Mesendoderm (in vitro differentiated cells): ENCODE measurements around the gene CREB1.

Experiments
- DNase-seq: peaks from one replicate; pipeline ENCODE4 v3.0.0; 2013
- H2AK5ac ChIP-seq: 2 replicates; pipeline ENCODE4 v1.6.1; 2013; ENCODE audit warnings: low read length, inconsistent platforms
- H2BK120ac ChIP-seq: 2 replicates; pipeline ENCODE4 v1.6.1; 2013; ENCODE audit warnings: low read depth, mild to moderate bottlenecking, low read length, moderate library complexity, mixed read lengths
- H2BK15ac ChIP-seq: replicated peaks from 2 replicates; pipeline ENCODE4 v1.6.1; 2013; ENCODE audit warnings: low read depth, mild to moderate bottlenecking, moderate library complexity
- H2BK5ac ChIP-seq: 2 replicates; pipeline ENCODE4 v1.6.1; 2013; ENCODE audit warnings: low read length, inconsistent platforms
- H3K18ac ChIP-seq: 2 replicates; pipeline ENCODE4 v1.6.1; 2013; ENCODE audit warnings: mild to moderate bottlenecking, low read length, mixed read lengths
- H3K23ac ChIP-seq: one replicate; pipeline ENCODE4 v1.6.1; 2013; ENCODE audit warnings: low read length
- H3K27ac ChIP-seq: 2 replicates; pipeline ENCODE4 v1.5.1; 2013; ENCODE audit warnings: low read depth, mild to moderate bottlenecking, inconsistent platforms, low read length, moderate library complexity
- H3K27me3 ChIP-seq: 2 replicates; pipeline ENCODE4 v1.6.1; 2013; ENCODE audit warnings: low read length, control low read depth, mild to moderate bottlenecking, inconsistent platforms; ENCODE audit not compliant: insufficient read depth, poor library complexity
- H3K36me3 ChIP-seq: 2 replicates; pipeline ENCODE4 v1.6.1; 2013; ENCODE audit warnings: low read length, inconsistent platforms; ENCODE audit not compliant: control insufficient read depth, insufficient read depth
- H3K4ac ChIP-seq: one replicate; pipeline ENCODE4 v1.6.1; 2013; ENCODE audit warnings: low read depth, mild to moderate bottlenecking, low read length, moderate library complexity
- H3K4me1 ChIP-seq: 2 replicates; pipeline ENCODE4 v1.6.1; 2013; ENCODE audit warnings: low read depth, low read length, inconsistent platforms; ENCODE audit not compliant: control insufficient read depth
- H3K4me2 ChIP-seq: 2 replicates; pipeline ENCODE4 v1.6.1; 2013; ENCODE audit warnings: low read length
- H3K4me3 ChIP-seq: 2 replicates; pipeline ENCODE4 v1.5.1; 2013; ENCODE audit warnings: mild to moderate bottlenecking, low read length
- H3K56ac ChIP-seq: one replicate; pipeline ENCODE4 v1.6.1; 2013; ENCODE audit warnings: low read length
- H3K79me1 ChIP-seq: 2 replicates; pipeline ENCODE4 v1.6.1; 2013; ENCODE audit warnings: low read length, inconsistent platforms
- H3K79me2 ChIP-seq: 2 replicates; pipeline ENCODE4 v1.6.1; 2013; ENCODE audit warnings: mild to moderate bottlenecking, low read length; ENCODE audit not compliant: control insufficient read depth, insufficient read depth
- H3K9ac ChIP-seq: 2 replicates; pipeline ENCODE4 v1.6.1; 2013; ENCODE audit warnings: low read length, inconsistent platforms
- H4K5ac ChIP-seq: one replicate; pipeline ENCODE4 v1.6.1; 2013; ENCODE audit warnings: low read length
- H4K8ac ChIP-seq: one replicate; pipeline ENCODE4 v1.6.1; 2013; ENCODE audit warnings: low read depth, mild to moderate bottlenecking, control low read depth, low read length, moderate library complexity
- WGBS: extraction: QIAGEN DNeasy Blood & Tissue Kit; methylation state at CpG from one replicate; pipeline ENCODE4 v1.1.7; 2013; ENCODE audit warnings: low lambda C conversion rate, missing lambda C conversion rate; ENCODE audit not compliant: insufficient coverage; ENCODE audit errors: extremely low coverage; 5-methylcytosine and 5-hydroxymethylcytosine counted together

The CREB1 gene

GRCh38 chr2:207525296-207525695 is 4.5 kb upstream of the CREB1 start:
- Histone ChIP-seq H3K4me2 (no peak overlapping the region), H4K8ac (no peak overlapping the region), H3K79me2 (no peaks in the 10 kb centered on the region), H2BK5ac (no peak overlapping the region), H2AK5ac (no peak overlapping the region), H3K23ac (no peak overlapping the region), H3K18ac (no peak overlapping the region), H4K5ac (no peak overlapping the region), H2BK15ac (no peak overlapping the region), H3K27ac (no peak overlapping the region), H3K4me1 (no peaks in the 10 kb centered on the region), H3K4ac (no peak overlapping the region), H3K9ac (no peak overlapping the region), H3K56ac (no peak overlapping the region), H3K79me1 (no peaks in the 10 kb centered on the region), H3K4me3 (no peak overlapping the region), H2BK120ac (no peak overlapping the region), H3K27me3 (no peaks in the 10 kb centered on the region), H3K36me3 (no peaks in the 10 kb centered on the region)
- DNase-seq, result no peak
- no CpG with 5 or more reads among the region's 1 CpG for WGBS

DNA sequence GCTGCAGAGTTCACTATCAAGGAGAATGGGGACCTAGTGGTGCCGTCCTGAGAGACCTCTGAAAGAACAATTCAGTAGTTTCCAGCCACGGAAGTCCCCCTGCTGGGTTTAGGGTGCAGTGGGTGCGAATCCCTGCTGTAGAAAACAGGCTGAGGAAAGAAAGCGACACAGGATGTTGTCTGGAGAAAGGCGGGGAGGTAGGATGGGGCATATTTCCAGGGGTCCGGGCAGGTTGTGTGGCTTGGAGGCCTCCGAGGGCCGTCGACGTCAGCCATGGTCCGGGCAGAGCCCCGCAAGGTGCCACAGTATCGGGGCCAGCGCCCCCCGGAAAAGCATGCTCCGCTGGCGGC is 807 bp upstream of the CREB1 start:
- H4K8ac ChIP-seq, result peak overlapping the region; percentile 93

GRCh38 chr2:207530160-207531031 is 634 bp downstream of the CREB1 start:
- Histone ChIP-seq H4K8ac (no peak overlapping the region), H3K23ac (peak overlapping the region; percentile 59), H4K5ac (no peak overlapping the region), H3K56ac (peak overlapping the region; percentile 97), H3K4me3 (peak overlapping the region; percentile 94), H3K18ac (peak overlapping the region; percentile 91), H2BK5ac (peak overlapping the region; percentile 78), H3K4me1 (no peaks in the 10 kb centered on the region), H3K4ac (peak overlapping the region; percentile 73), H3K79me2 (peaks cover 33% of the 10 kb centered on the region), H3K79me1 (no peaks in the 10 kb centered on the region), H2BK120ac (no peak overlapping the region), H3K27me3 (no peaks in the 10 kb centered on the region), H3K36me3 (no peaks in the 10 kb centered on the region), H2BK15ac (no peak overlapping the region), H2AK5ac (peak overlapping the region; percentile 34), H3K9ac (peak overlapping the region; percentile 98), H3K27ac (peak overlapping the region; percentile 95), H3K4me2 (peak overlapping the region; percentile 79)
- no CpG with 5 or more reads among the region's 93 CpGs for WGBS
- peak; percentile 51 for DNase-seq

More for the DNA sequence above, 807 bp upstream of the CREB1 start:
- H3K56ac ChIP-seq, result peak overlapping the region; percentile 93
- no peak overlapping the region for H4K5ac ChIP-seq
- peaks cover 28% of the 10 kb centered on the region for H3K79me2 ChIP-seq
- peak overlapping the region; percentile 92 for H3K4ac ChIP-seq
- no peak overlapping the region for H2BK5ac ChIP-seq
- peak; percentile 51 for DNase-seq
- H3K9ac ChIP-seq, result peak overlapping the region; percentile 89
- H3K36me3 ChIP-seq, result no peaks in the 10 kb centered on the region
- WGBS, result no CpG with 5 or more reads among the region's 17 CpGs
- H3K23ac ChIP-seq, result peak overlapping the region; percentile 49
- peak overlapping the region; percentile 47 for H2BK120ac ChIP-seq
- H3K4me2 ChIP-seq, result peak overlapping the region; percentile 69
- H3K18ac ChIP-seq, result peak overlapping the region; percentile 99
- H3K27me3 ChIP-seq, result no peaks in the 10 kb centered on the region
- no peaks in the 10 kb centered on the region for H3K79me1 ChIP-seq
- peak overlapping the region; percentile 73 for H3K4me3 ChIP-seq
- peak overlapping the region; percentile 95 for H3K27ac ChIP-seq
- no peaks in the 10 kb centered on the region for H3K4me1 ChIP-seq
- no peak overlapping the region for H2BK15ac ChIP-seq
- H2AK5ac ChIP-seq, result no peak overlapping the region

DNA sequence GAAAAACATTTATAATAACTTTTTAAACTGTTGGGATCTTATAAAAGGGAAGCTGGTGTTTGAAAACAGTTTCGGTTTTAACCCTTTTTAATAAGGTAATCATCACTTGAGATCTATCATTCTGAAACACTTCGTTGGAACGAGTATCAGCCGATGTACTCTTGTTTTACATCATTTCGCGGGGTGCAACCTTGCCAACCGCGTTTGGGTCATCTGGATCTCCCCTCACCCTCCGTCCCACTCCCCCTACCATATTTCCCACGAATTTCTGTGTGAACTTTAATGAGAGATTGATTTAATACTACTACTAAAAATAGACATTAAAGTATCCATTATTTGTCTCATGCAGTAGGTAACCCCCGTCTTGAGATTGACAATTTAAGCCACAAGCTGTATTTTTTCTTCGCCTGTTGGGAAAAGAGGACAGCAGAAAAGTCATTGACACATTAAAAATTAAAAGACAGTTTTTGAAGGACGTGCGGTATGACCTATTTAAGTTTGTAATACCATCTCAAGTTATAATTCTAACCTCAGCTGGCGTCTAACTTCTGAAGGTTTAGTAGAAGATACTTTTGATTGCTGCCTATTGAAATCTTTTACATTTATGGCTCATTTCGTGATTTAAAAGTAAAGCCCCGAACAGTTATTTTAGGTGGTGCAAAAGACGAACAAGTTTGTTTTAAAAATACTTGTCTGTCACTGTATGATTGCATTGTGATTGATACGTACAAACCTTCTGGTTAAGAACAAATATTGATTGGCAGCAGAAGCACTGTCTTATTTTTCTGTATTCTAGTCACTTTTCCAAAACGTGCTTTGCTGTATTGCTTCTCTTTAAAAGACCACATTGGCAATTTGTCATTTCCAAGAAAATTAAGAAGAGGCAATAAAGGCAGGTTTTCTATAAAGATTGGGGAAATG is 1.5 kb downstream of the CREB1 start:
- peaks cover 41% of the 10 kb centered on the region for H3K79me2 ChIP-seq
- no peak overlapping the region for H4K8ac ChIP-seq
- no peaks in the 10 kb centered on the region for H3K4me1 ChIP-seq
- H3K27ac ChIP-seq, result no peak overlapping the region
- H3K36me3 ChIP-seq, result no peaks in the 10 kb centered on the region
- no peak overlapping the region for H4K5ac ChIP-seq
- no CpG with 5 or more reads among the region's 20 CpGs for WGBS
- H2BK15ac ChIP-seq, result no peak overlapping the region
- H3K56ac ChIP-seq, result peak overlapping the region; percentile 97
- no peaks in the 10 kb centered on the region for H3K27me3 ChIP-seq
- no peak overlapping the region for H3K18ac ChIP-seq
- H3K4me3 ChIP-seq, result peak overlapping the region; percentile 94
- H3K4ac ChIP-seq, result no peak overlapping the region
- DNase-seq, result no peak
- H3K9ac ChIP-seq, result peak overlapping the region; percentile 98
- no peak overlapping the region for H3K23ac ChIP-seq
- peak overlapping the region; percentile 79 for H3K4me2 ChIP-seq
- H2AK5ac ChIP-seq, result no peak overlapping the region
- no peak overlapping the region for H2BK5ac ChIP-seq
- H3K79me1 ChIP-seq, result no peaks in the 10 kb centered on the region
- no peak overlapping the region for H2BK120ac ChIP-seq

- Histone ChIP-seq H3K79me2 (peaks cover 52% of the 10 kb centered on the region), H2BK120ac (no peak overlapping the region), H3K36me3 (no peaks in the 10 kb centered on the region), H4K8ac (no peak overlapping the region), H3K4me3 (no peak overlapping the region), H3K79me1 (no peaks in the 10 kb centered on the region), H3K23ac (no peak overlapping the region), H4K5ac (no peak overlapping the region), H2AK5ac (no peak overlapping the region), H3K4me1 (no peaks in the 10 kb centered on the region), H3K27ac (no peak overlapping the region), H2BK15ac (no peak overlapping the region), H3K4ac (no peak overlapping the region), H2BK5ac (no peak overlapping the region), H3K56ac (no peak overlapping the region), H3K18ac (no peak overlapping the region), H3K27me3 (no peaks in the 10 kb centered on the region), H3K4me2 (no peak overlapping the region), H3K9ac (no peak overlapping the region)
- no peak for DNase-seq
- WGBS, result no CpG with 5 or more reads among the region's 9 CpGs
Measured at GRCh38 chr2:207532676-207533075, 2.9 kb downstream of the CREB1 start.
